Omental fat pad (tissue), 4 donors: ENCODE data around the gene RFC2. TPM values are rescaled to one million over a fixed set of nuclear protein-coding genes. Genes with fewer than 3 reads are reported as not detected.

Source experiments
- ATAC-seq: fragments of 150-250 bp; one replicate; pipeline ENCODE4 v1.9.1; 2016; ENCODE audit warnings: mild to moderate bottlenecking, moderate library complexity; ENCODE audit not compliant: low FRiP score
- DNase-seq: peaks from one replicate; pipeline ENCODE4 v3.0.0-alpha.2; 2019; ENCODE audit warnings: low spot score
- total RNA-seq, 4 donors: library from RNA; depleted of rRNA; stranded (reverse); fragments of >200 nt; gene quantifications; one replicate each; pipeline ENCODE4 v1.1.0, GENCODE V29; 2016
- TF ChIP-seq, protein P1 (sequence below), 3 donors: fragments of 450-650 bp; IDR thresholded peaks; one replicate each; pipeline ENCODE4 v1.5.1; 2016 to 2017; ENCODE audit warnings: antibody characterized with exemption in 3 of 3, mild to moderate bottlenecking in 3 of 3, moderate library complexity in 2 of 3

The RFC2 gene
- total RNA-seq, 4 donors from 2014 or later = 10.9 to 14.8 (median 12.3) TPM

DNA sequence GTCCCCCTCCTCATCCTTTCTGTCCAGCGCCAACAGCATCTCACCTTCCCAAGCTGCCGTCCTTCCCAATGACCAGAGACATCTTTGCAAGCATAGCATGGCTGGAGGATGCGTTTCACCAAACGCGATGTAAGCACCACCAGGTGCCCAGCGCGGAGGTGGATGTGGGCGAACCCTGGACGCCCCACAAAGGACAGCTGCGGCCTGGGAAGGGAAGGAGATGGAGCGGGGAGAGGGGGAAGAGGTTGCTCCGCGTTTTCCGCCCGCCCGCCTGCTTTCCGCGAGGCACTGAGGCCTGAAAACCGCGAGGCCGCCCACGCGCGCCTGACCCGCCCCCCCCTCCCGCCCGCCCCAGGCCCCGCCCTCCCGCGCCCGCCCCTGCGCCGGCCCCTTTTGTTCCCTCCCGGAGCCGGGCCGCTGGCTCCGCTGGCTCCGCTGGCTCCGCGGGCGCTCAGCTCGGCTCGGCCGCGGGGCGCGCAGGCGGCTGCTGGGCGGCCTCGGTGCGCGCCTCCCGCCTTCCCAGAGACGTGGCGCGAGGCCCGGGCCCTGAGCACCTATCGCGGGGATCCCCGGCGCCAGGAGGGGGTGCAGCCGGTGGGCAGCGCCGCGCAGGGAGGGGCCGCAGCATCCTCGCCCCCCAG, 34.9 kb upstream of the RFC2 start, which contains the start of gene CLIP2:
CLIP2 (plus strand) TSS at position 390 of the 641 bp plus-strand sequence. CDS start 28,140 bp downstream, outside the sequence.
- ATAC-seq = peak; percentile 86
- TF ChIP-seq, protein P1, sequence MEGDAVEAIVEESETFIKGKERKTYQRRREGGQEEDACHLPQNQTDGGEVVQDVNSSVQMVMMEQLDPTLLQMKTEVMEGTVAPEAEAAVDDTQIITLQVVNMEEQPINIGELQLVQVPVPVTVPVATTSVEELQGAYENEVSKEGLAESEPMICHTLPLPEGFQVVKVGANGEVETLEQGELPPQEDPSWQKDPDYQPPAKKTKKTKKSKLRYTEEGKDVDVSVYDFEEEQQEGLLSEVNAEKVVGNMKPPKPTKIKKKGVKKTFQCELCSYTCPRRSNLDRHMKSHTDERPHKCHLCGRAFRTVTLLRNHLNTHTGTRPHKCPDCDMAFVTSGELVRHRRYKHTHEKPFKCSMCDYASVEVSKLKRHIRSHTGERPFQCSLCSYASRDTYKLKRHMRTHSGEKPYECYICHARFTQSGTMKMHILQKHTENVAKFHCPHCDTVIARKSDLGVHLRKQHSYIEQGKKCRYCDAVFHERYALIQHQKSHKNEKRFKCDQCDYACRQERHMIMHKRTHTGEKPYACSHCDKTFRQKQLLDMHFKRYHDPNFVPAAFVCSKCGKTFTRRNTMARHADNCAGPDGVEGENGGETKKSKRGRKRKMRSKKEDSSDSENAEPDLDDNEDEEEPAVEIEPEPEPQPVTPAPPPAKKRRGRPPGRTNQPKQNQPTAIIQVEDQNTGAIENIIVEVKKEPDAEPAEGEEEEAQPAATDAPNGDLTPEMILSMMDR (IDR thresholded peaks at IDR 0.05) = no peak
- no peak for DNase-seq

DNA sequence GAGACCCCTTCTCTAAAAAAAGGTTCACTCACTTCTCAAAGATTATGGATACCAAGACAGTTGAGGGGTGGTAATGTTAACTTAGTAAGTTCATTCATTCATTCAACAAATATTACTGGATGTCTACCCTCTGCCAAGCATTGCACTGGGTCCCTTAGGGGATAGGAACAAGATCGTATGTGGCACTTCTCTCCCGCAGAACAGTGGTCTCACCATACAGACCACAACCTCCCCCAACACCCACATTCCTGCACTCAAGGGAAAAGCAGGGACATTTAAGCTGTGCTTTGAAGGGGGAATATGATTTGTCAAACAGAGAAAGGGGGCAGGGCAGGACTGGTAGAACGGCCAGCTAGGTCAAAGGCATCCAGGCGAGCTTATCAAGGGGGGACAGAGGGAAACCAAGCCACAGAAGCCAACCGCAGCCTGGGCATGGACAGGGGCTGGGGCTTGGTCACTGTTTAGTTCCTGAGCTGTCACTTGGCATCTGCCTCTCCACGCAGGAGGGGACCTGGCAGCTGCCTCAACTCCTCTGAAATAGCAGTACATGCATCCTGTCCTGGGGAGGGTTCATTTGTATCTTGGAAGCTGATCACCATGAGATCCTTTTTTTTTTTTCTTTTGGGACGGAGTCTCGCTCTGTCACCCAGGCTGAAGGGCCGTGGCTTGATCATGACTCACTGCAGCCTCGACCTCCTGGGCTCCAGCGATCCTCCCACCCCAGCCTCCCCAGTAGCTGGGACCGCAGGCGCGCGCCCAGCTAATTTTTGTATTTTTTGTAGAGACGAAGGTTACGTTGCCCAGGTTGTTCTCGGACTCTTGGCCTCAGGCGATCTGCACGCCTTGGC, 34.1 kb upstream of the RFC2 start:
- no peak for DNase-seq
- TF ChIP-seq, protein P1 (IDR thresholded peaks at IDR 0.05) = no peak
- ATAC-seq = no peak

DNA sequence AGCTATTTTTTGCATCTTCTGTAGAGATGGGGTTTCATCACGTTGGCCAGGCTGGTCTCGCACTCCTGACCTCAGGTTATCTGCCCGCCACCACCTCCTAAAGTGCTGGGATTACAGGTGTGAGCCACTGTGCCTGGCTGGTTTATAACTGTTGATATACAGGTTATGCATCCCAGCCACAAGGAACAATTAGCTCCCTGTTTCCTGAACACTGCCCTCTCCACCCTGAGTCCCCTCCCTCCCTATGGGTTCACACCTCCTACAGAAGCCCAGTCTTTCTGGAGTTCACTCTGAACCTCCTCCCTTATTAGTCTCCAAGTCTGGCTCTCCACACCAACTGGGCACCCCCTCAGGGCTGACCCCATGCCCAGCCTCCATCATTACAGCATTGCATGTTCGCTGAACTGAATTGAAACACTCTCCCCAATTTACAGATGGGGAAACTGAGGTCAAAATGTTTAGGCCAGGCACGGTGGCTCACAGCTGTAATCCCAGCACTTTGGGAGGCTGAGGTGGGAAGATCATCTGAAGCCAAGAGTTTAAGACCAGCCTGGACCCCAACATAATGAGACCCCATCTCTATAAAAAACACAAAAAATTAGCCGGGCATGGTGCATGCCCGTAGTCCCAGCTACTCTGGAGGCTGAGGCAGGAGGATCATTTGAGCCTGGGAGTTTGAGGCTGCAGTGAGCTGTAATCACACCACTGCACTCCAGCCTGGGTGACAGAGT, 33.3 kb upstream of the RFC2 start:
- TF ChIP-seq, protein P1 (IDR thresholded peaks at IDR 0.05) = no peak
- no peak for DNase-seq
- ATAC-seq = no peak

DNA sequence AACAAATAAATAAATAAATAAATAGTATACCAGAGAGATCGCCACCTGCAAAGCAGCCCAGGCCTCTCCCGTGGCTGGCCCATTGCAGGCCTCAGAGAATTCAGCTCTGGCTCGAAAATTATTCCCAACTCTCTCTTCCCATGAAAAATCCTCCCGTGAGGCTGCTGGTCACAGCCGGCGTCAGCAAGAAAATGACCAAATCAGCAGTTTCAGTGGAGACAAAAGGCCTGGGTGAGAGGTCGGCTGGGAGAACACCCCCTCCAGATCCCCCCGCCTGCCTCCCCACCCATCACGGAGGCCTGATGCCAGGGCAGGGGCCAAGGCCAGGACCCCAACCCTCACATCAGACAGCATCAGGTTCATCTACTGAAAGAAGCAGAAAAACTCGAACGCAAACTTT, 31.9 kb upstream of the RFC2 start:
- DNase-seq (no peak), ATAC-seq (no peak)
- TF ChIP-seq, protein P1 (IDR thresholded peaks at IDR 0.05) = no peak

DNA sequence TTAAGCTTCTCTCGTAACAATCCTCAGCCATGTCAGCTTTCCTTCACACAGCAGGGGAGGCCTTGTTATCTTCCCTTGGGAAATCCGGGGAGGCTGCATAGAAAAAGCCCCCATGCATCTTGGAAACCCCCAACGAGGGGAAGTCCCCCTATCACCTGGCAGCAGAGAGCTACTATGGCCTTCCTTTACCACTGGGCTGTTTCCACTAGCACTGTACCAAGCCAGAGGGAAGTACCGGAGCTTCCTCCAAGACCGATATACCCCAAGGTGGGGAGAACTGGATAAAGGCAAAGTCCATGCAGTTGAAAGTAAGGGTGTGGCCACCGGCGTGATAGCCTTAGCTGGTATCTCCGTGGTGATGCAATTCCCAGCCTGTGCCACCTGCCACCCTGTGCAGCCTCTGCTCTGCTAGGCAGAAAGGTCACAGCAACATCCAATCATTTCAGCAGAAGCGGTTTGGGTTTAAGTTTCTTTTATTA, 30.6 kb upstream of the RFC2 start:
- ATAC-seq = no peak
- TF ChIP-seq, protein P1 (IDR thresholded peaks at IDR 0.05) = no peak

DNA sequence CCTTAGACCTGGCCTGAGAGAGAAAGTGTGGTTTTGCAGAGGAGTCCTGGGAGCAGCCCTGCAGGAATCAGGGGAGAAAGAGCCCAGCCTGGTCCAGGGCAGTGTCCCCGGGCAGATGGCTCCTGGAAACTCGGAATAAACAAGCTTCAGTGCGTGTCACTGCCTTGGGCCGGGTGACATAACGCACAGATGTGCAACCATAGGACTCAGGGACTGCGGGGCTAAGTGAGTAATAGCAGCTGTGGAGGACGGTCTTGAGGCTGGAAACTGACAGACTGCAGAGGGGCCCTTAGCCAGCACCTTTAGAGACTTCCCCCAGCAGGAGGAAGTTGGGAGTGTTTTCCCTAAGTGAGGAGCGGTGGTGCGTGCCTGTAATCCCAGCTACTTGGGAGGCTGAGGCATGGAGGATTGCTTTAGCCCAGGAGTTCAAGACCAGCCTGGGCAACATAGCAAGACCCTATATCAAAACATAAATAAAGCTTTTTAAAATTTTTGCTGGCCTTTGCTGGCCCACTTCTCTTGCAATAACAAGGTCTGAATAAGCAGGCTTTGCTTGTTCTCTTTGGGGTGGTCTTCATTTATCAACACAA, 29.8 kb upstream of the RFC2 start:
- TF ChIP-seq, protein P1 (IDR thresholded peaks at IDR 0.05) = no peak
- ATAC-seq (no peak), DNase-seq (no peak)

More for the DNA sequence above, 30.6 kb upstream of the RFC2 start:
- no peak for DNase-seq
